K562 (cell line): ENCODE results near the gene WNK2. TPM values are rescaled to one million over a fixed set of nuclear protein-coding genes. Genes with fewer than 3 reads are reported as not detected.
"Not testable (repeated sequence)": the region's sequence is repeated elsewhere in the genome, so short reads cannot be mapped to it uniquely, and the experiment has no call there.

ENCODE experiments used
- ATAC-seq: fragments of 200-7000 bp; cut with Tn5 transposase; 3 replicates; pipeline ENCODE4 v1.9.1; 2020; ENCODE audit warnings: moderate library complexity
- BruUV-seq: library from RNA; stranded (reverse); fragments of 400-500 nt; replicated peaks from 2 replicates; lab custom pipeline; 2021; lab: Mats Ljungman, UMichigan
- CTCF ChIA-PET: fragments of 300-600 bp; formaldehyde crosslinking; extraction: SDS; loops from one replicate; lab custom pipeline; 2021; ENCODE audit warnings: low intra/inter-chr PET ratio; lab: Yijun Ruan, JAX
- POLR2A ChIA-PET: fragments of 300-600, 350-650 bp; sonication (Branson Sonifier 250); formaldehyde crosslinking; extraction: SDS; loops from one replicate; lab custom pipeline; 2021; ENCODE audit warnings: antibody characterized with exemption, inconsistent platforms; lab: Yijun Ruan, JAX
- DNase-seq, 4 experiments: peaks; one replicate each; pipeline versions ENCODE4 v3.0.0 to v3.0.0-alpha.2; 2011 to 2018; ENCODE audit warnings: low spot score in 3 of 4, mixed read lengths in 3 of 4; ENCODE audit errors: extremely low read depth in 1 of 4
- FAIRE-seq: peaks from 2 replicates; lab custom pipeline; 2011; peaks lifted over from hg19 to GRCh38; lab: Jason Lieb, UNC
- H2AFZ ChIP-seq: 2 replicates; pipeline ENCODE4 v1.6.0; 2011; ENCODE audit warnings: low read depth, low read length, control low read depth, inconsistent platforms
- H3K27ac ChIP-seq: fragments of 200-600 bp; 3 replicates; pipeline ENCODE4 v1.8.0; 2011; ENCODE audit warnings: low read depth, mild to moderate bottlenecking, control low read depth, inconsistent platforms, low read length, moderate library complexity, mixed read lengths; ENCODE audit errors: extremely low read depth
- H3K27me3 ChIP-seq, 2 experiments: fragments of 300-600 bp in 1 of 2; 2 replicates in 1 of 2; 3 replicates in 1 of 2; pipeline versions ENCODE4 v1.6.0 to v1.8.0; 2011; ENCODE audit warnings: inconsistent platforms in 2 of 2, low read length in 2 of 2, mild to moderate bottlenecking in 1 of 2, mixed read lengths in 1 of 2, moderate library complexity in 1 of 2; ENCODE audit not compliant: control insufficient read depth in 2 of 2, insufficient read depth in 2 of 2
- H3K36me3 ChIP-seq: fragments of 300-600 bp; 3 replicates; pipeline ENCODE4 v1.8.0; 2011; ENCODE audit warnings: mild to moderate bottlenecking, low read length, inconsistent platforms; ENCODE audit not compliant: control insufficient read depth, insufficient read depth
- H3K4me1 ChIP-seq, 2 experiments: fragments of 200-600 bp in 1 of 2; replicated peaks in 1 of 2; 2 replicates in 1 of 2; 3 replicates in 1 of 2; pipeline versions ENCODE4 v1.5.1 to v1.8.0; 2011; ENCODE audit warnings: inconsistent platforms in 2 of 2, low read length in 2 of 2, mild to moderate bottlenecking in 1 of 2, mixed read lengths in 1 of 2, moderate library complexity in 1 of 2; ENCODE audit not compliant: control insufficient read depth in 2 of 2, insufficient read depth in 2 of 2
- H3K4me2 ChIP-seq: 2 replicates; pipeline ENCODE4 v1.6.1; 2011; ENCODE audit warnings: low read length, control low read depth, inconsistent platforms, mixed read lengths; ENCODE audit not compliant: insufficient read depth
- H3K4me3 ChIP-seq: fragments of 200-600 bp; sonication (generic), shearing (Covaris generic); 2 replicates; pipeline ENCODE4 v1.5.1; 2016; ENCODE audit warnings: control low read depth, inconsistent platforms
- H3K79me2 ChIP-seq: fragments of 200-600 bp; 3 replicates; pipeline ENCODE4 v1.8.0; 2011; ENCODE audit warnings: low read length, inconsistent platforms; ENCODE audit not compliant: control insufficient read depth, insufficient read depth
- H3K9ac ChIP-seq, 2 experiments: 2 replicates each; pipeline versions ENCODE4 v1.6.0 to v1.6.1; 2011; ENCODE audit warnings: low read depth in 2 of 2, low read length in 2 of 2, control low read depth in 1 of 2, inconsistent platforms in 1 of 2, mild to moderate bottlenecking in 1 of 2, mixed read lengths in 1 of 2; ENCODE audit not compliant: insufficient read depth in 1 of 2
- H3K9me1 ChIP-seq: one replicate; pipeline ENCODE4 v1.6.0; 2011; ENCODE audit warnings: inconsistent platforms, mild to moderate bottlenecking, low read length, moderate library complexity; ENCODE audit not compliant: control insufficient read depth, insufficient read depth
- H3K9me3 ChIP-seq: replicated peaks from 2 replicates; pipeline ENCODE4 v1.5.1; 2011; ENCODE audit warnings: low read depth, low read length, inconsistent platforms; ENCODE audit not compliant: control insufficient read depth, insufficient read depth
- H4K20me1 ChIP-seq: replicated peaks from 2 replicates; pipeline ENCODE4 v1.6.1; 2011; ENCODE audit warnings: low read length, inconsistent platforms, mixed read lengths; ENCODE audit not compliant: control insufficient read depth, insufficient read depth
- WGBS: fragments of 100-300 bp; shearing (Covaris generic); methylation state at CpG from one replicate; pipeline ENCODE4 v1.1.6; 2016; ENCODE audit warnings: low coverage, mixed read lengths; ENCODE audit not compliant: insufficient coverage; ENCODE audit errors: missing lambda C conversion rate; 5-methylcytosine and 5-hydroxymethylcytosine counted together
- in situ Hi-C: fragments of 300-500 bp; cut with MboI; formaldehyde crosslinking; loops from 4 replicates; pipeline ENCODE4 v1.15.0; 2018; ENCODE audit warnings: inconsistent platforms, mixed read lengths
- intact Hi-C: fragments of 100-400 bp; cut with micrococcal nuclease; formaldehyde crosslinking; loops from 2 replicates; pipeline ENCODE4 v1.14.2; 2022
- polyA plus RNA-seq, 8 experiments: library from polyadenylated mRNA; depleted of rRNA in 4 of 8; stranded (reverse) in 5 of 8; unstranded in 3 of 8; fragments of >200 nt; fragmentation: Nextera tagmentation in 2 of 8; fragmentation: Illumina TruSeq in 1 of 8; extraction: Ambion mirVana in 2 of 8; extraction: Trizol in 1 of 8; gene quantifications; 2 replicates each; pipeline versions ENCODE4 v1.2.1 to v1.2.3, GENCODE V29; 2011 to 2014; ENCODE audit warnings: inconsistent platforms in 1 of 8, missing spikeins in 1 of 8
- total RNA-seq, 7 experiments: library from RNA; depleted of rRNA in 6 of 7; stranded (reverse); fragments of >200 nt in 6 of 7; fragmentation: Illumina TruSeq in 2 of 7; extraction: Trizol in 2 of 7; gene quantifications; 2 replicates each; pipeline versions ENCODE4 v1.2.1 to v1.2.3, GENCODE V29; 2011 to 2021; ENCODE audit warnings: low replicate concordance in 1 of 7

The WNK2 gene
- total and polyA plus RNA-seq, 9 of the 15 experiments (the other 6 are each of a cell fraction or from before 2014, with no cell fraction given), result 0.36 to 3.3 (median 0.64) TPM; not detected in 2

DNA sequence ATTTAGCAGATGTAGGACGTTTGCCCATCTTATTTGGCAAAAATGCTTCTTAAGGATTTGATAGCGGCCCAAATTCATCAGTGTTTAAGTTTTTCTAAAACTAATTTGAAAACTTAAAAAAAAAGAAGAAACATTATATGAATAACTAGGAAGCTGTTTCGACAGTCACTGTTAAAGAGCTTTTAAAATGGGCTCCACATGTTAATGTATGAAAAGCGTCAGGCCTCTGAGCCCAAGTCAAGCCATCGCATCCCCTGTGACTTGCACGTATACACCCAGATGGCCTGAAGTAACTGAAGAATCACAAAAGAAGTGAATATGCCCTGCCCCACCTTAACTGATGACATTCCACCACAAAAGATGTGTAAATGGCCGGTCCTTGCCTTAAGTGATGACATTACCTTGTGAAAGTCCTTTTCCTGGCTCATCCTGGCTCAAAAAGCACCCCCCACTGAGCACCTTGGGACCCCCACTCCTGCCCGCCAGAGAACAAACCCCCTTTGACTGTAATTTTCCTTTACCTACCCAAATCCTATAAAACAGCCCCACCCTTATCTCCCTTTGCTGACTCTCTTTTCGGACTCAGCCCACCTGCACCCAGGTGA is 163.5 kb downstream of the WNK2 start:
- H3K27ac ChIP-seq, H3K79me2 ChIP-seq, BruUV-seq, intact Hi-C loops, H3K4me1 ChIP-seq, H3K9me1 ChIP-seq, H2AFZ ChIP-seq, POLR2A ChIA-PET, H3K9ac ChIP-seq, H3K36me3 ChIP-seq, H3K4me3 ChIP-seq, FAIRE-seq, in situ Hi-C loops, CTCF ChIA-PET, ATAC-seq, H3K9me3 ChIP-seq, H3K4me2 ChIP-seq, H4K20me1 ChIP-seq, DNase-seq: not testable (repeated sequence)
- H3K27me3 ChIP-seq, result peaks cover 22 to 29% of the 10 kb centered on the region in 2 experiments; a peak in 4 of 5 replicates
- 13% methylated on average over 8 of the region's 9 CpGs for WGBS

- H3K27me3 ChIP-seq, H3K4me2 ChIP-seq, H3K36me3 ChIP-seq, ATAC-seq, DNase-seq, H3K4me3 ChIP-seq, BruUV-seq, H3K79me2 ChIP-seq, H3K4me1 ChIP-seq, CTCF ChIA-PET, intact Hi-C loops, FAIRE-seq, H3K9me1 ChIP-seq, H2AFZ ChIP-seq, in situ Hi-C loops, H3K27ac ChIP-seq, H4K20me1 ChIP-seq, H3K9me3 ChIP-seq, H3K9ac ChIP-seq: not testable (repeated sequence)
- POLR2A ChIA-PET, result interaction anchor here (1.1 kb wide), 1 partner anchor 95 kb away, joined by 3 read pairs; no protein-coding TSS in a partner anchor
- WGBS, result 5% methylated on average over 14 of the region's 14 CpGs
These were observed 169.7 kb downstream of the WNK2 start for GRCh38 chr9:93353413-93354310.
